H1 (cell line): ENCODE measurements around the gene OR52N2. TPM values are rescaled to one million over a fixed set of nuclear protein-coding genes. Genes with fewer than 3 reads are reported as not detected.

Experiments
- CTCF ChIA-PET: fragments of 300-600 bp; sonication (Branson Sonifier 250); formaldehyde crosslinking; loops from one replicate; lab custom pipeline; 2021; ENCODE audit not compliant: partially characterized antibody; lab: Charles Lee
- POLR2A ChIA-PET: fragments of 300-600 bp; sonication (Branson Sonifier 250); formaldehyde crosslinking; loops from one replicate; lab custom pipeline; 2021; ENCODE audit warnings: inconsistent platforms; ENCODE audit not compliant: partially characterized antibody; lab: Charles Lee
- DNase-seq, 2 experiments: peaks; one replicate each; pipeline versions ENCODE4 v3.0.0 to v3.0.0-alpha.2; 2010 to 2022; ENCODE audit warnings: low spot score in 2 of 2, low read depth in 1 of 2, mixed read lengths in 1 of 2
- FAIRE-seq: peaks from 2 replicates; lab custom pipeline; 2011; peaks lifted over from hg19 to GRCh38; lab: Jason Lieb, UNC
- H2AFZ ChIP-seq: 2 replicates; pipeline ENCODE4 v1.8.1; 2012; ENCODE audit warnings: low read length, inconsistent platforms
- H2AK5ac ChIP-seq: 2 replicates; pipeline ENCODE4 v1.6.1; 2013; ENCODE audit warnings: low read depth, low read length
- H2BK120ac ChIP-seq: replicated peaks from 2 replicates; pipeline ENCODE3; 2013; ENCODE audit warnings: low read depth, low read length, inconsistent platforms
- H2BK12ac ChIP-seq: 2 replicates; pipeline ENCODE4 v1.6.1; 2013; ENCODE audit warnings: low read depth, low read length
- H2BK15ac ChIP-seq: 2 replicates; pipeline ENCODE4 v1.6.1; 2013; ENCODE audit warnings: low read length
- H2BK20ac ChIP-seq: 2 replicates; pipeline ENCODE4 v1.6.1; 2013; ENCODE audit warnings: low read length
- H2BK5ac ChIP-seq: 2 replicates; pipeline ENCODE4 v1.6.1; 2013; ENCODE audit warnings: low read depth, low read length
- H3K14ac ChIP-seq: 2 replicates; pipeline ENCODE4 v1.6.1; 2013; ENCODE audit warnings: inconsistent platforms; ENCODE audit not compliant: insufficient read length
- H3K18ac ChIP-seq: 2 replicates; pipeline ENCODE4 v1.6.1; 2013; ENCODE audit warnings: low read length; ENCODE audit errors: extremely low read depth
- H3K23ac ChIP-seq: 2 replicates; pipeline ENCODE4 v1.6.1; 2013; ENCODE audit warnings: inconsistent platforms; ENCODE audit not compliant: insufficient read length
- H3K23me2 ChIP-seq: 2 replicates; pipeline ENCODE4 v1.6.1; 2013; ENCODE audit warnings: low read depth, low read length
- H3K27ac ChIP-seq: 2 replicates; pipeline ENCODE4 v1.6.1; 2011; ENCODE audit warnings: low read depth, low read length, inconsistent platforms
- H3K27me3 ChIP-seq, 4 experiments: replicated peaks in 1 of 4; 1 replicate in 1 of 4; 2 replicates in 3 of 4; pipeline versions ENCODE4 v1.6.1 to v1.8.1; 2011 to 2013; ENCODE audit warnings: low read length in 3 of 4, mild to moderate bottlenecking in 3 of 4, inconsistent platforms in 2 of 4, mixed read lengths in 2 of 4, moderate library complexity in 1 of 4; ENCODE audit not compliant: control insufficient read depth in 3 of 4, insufficient read depth in 3 of 4; ENCODE audit errors: extremely low read depth in 1 of 4
- H3K36me3 ChIP-seq, 4 experiments: 2 replicates each; pipeline versions ENCODE4 v1.6.1 to v1.8.1; 2011 to 2013; ENCODE audit warnings: mild to moderate bottlenecking in 4 of 4, low read length in 3 of 4, moderate library complexity in 2 of 4, control low read depth in 1 of 4, inconsistent platforms in 1 of 4; ENCODE audit not compliant: insufficient read depth in 4 of 4, control insufficient read depth in 2 of 4
- H3K4ac ChIP-seq: replicated peaks from 2 replicates; pipeline ENCODE3; 2013; ENCODE audit warnings: low read length, low read depth, mixed read lengths, inconsistent platforms; ENCODE audit not compliant: insufficient read length
- H3K4me1 ChIP-seq, 4 experiments: replicated peaks in 1 of 4; 1 replicate in 1 of 4; 2 replicates in 3 of 4; pipeline versions ENCODE4 v1.6.1 to v1.8.1; 2011 to 2013; ENCODE audit warnings: low read length in 3 of 4, inconsistent platforms in 2 of 4, mixed read lengths in 1 of 4; ENCODE audit not compliant: insufficient read depth in 4 of 4, control insufficient read depth in 3 of 4
- H3K4me2 ChIP-seq, 2 experiments: 2 replicates each; pipeline versions ENCODE4 v1.6.1 to v1.8.1; 2011 to 2013; ENCODE audit warnings: low read depth in 2 of 2, low read length in 2 of 2, control low read depth in 1 of 2, inconsistent platforms in 1 of 2, mild to moderate bottlenecking in 1 of 2; ENCODE audit not compliant: insufficient read depth in 1 of 2
- H3K4me3 ChIP-seq, 4 experiments: fragments of 200-600, 300-600 bp in 1 of 4; sonication (generic), shearing (Covaris generic), sonication (Bioruptor Twin) in 1 of 4; 2 replicates each; pipeline versions ENCODE4 v1.5.1 to v1.8.1; 2011 to 2016; ENCODE audit warnings: low read length in 4 of 4, low read depth in 3 of 4, control low read depth in 2 of 4, inconsistent platforms in 2 of 4, mild to moderate bottlenecking in 2 of 4, mixed read lengths in 1 of 4, moderate library complexity in 1 of 4; ENCODE audit not compliant: insufficient read depth in 2 of 4; ENCODE audit errors: extremely low read depth in 1 of 4
- H3K56ac ChIP-seq: replicated peaks from 2 replicates; pipeline ENCODE3; 2013; ENCODE audit warnings: low read depth, mild to moderate bottlenecking, mixed read lengths, low read length, inconsistent platforms; ENCODE audit not compliant: insufficient read length
- H3K79me1 ChIP-seq: 2 replicates; pipeline ENCODE4 v1.6.1; 2013; ENCODE audit warnings: low read depth, low read length, control low read depth
- H3K79me2 ChIP-seq, 2 experiments: 2 replicates each; pipeline versions ENCODE4 v1.6.1 to v1.8.1; 2012 to 2013; ENCODE audit warnings: low read length in 2 of 2, mild to moderate bottlenecking in 2 of 2, inconsistent platforms in 1 of 2; ENCODE audit not compliant: insufficient read depth in 2 of 2, control insufficient read depth in 1 of 2
- H3K9ac ChIP-seq, 4 experiments: replicated peaks in 1 of 4; 1 replicate in 1 of 4; 2 replicates in 3 of 4; pipeline versions ENCODE4 v1.6.1 to v1.8.1; 2011 to 2013; ENCODE audit warnings: low read depth in 3 of 4, low read length in 3 of 4, control low read depth in 2 of 4, mild to moderate bottlenecking in 2 of 4, moderate library complexity in 2 of 4, inconsistent platforms in 1 of 4; ENCODE audit errors: extremely low read depth in 1 of 4
- H3K9me3 ChIP-seq, 2 experiments: 2 replicates each; pipeline versions ENCODE4 v1.6.1 to v1.8.1; 2012 to 2013; ENCODE audit warnings: mild to moderate bottlenecking in 2 of 2, moderate library complexity in 2 of 2, control low read depth in 1 of 2, inconsistent platforms in 1 of 2, low read depth in 1 of 2, low read length in 1 of 2, mixed read lengths in 1 of 2; ENCODE audit not compliant: insufficient read depth in 2 of 2
- H4K20me1 ChIP-seq, 2 experiments: replicated peaks in 1 of 2; 2 replicates each; pipeline versions ENCODE3 to v1.8.1; 2011 to 2013; ENCODE audit warnings: inconsistent platforms in 2 of 2, low read length in 2 of 2, mild to moderate bottlenecking in 1 of 2; ENCODE audit not compliant: insufficient read depth in 2 of 2, control insufficient read depth in 1 of 2
- H4K5ac ChIP-seq: 2 replicates; pipeline ENCODE4 v1.6.1; 2013; ENCODE audit warnings: low read length, low read depth, mixed read lengths, inconsistent platforms; ENCODE audit not compliant: insufficient read length
- H4K8ac ChIP-seq: 2 replicates; pipeline ENCODE4 v1.8.0; 2013; ENCODE audit warnings: mild to moderate bottlenecking, moderate library complexity, low read length, inconsistent platforms; ENCODE audit not compliant: insufficient read depth; ENCODE audit errors: extremely low read depth
- H4K91ac ChIP-seq: replicated peaks from 2 replicates; pipeline ENCODE3; 2013; ENCODE audit warnings: low read length, mixed read lengths, inconsistent platforms; ENCODE audit not compliant: insufficient read length
- CHD1 ChIP-seq: IDR thresholded peaks from 2 replicates; pipeline ENCODE4 v1.6.1; 2012; ENCODE audit warnings: low read depth, low read length, improper control_type of control experiment
- polyA plus RNA-seq, 7 experiments: library from polyadenylated mRNA; depleted of rRNA in 3 of 7; stranded (reverse) in 5 of 7; unstranded in 2 of 7; fragments of >200 nt in 5 of 7; fragments of 200-250 nt in 2 of 7; gene quantifications; 1 replicate in 5 of 7; 2 replicates in 1 of 7; 4 replicates in 1 of 7; pipeline versions ENCODE4 v1.2.1 to v1.2.3, GENCODE V29; 2011 to 2013; ENCODE audit warnings: missing spikeins in 2 of 7, mixed read lengths in 2 of 7
- total RNA-seq: library from RNA; stranded (reverse); fragmentation: NEBNext Ultra II Directional; extraction: Animal tissue kit (Norgen Biotek cat#: 25700); gene quantifications from 2 replicates; pipeline ENCODE4 v1.2.1, GENCODE V29; 2021

Gene OR52N2
- total and polyA plus RNA-seq, 2 of the 8 experiments (the other 6 are each of a cell fraction or from before 2014, with no cell fraction given): 0.39 to 4.8 TPM

- no peak overlapping the region for H2BK120ac ChIP-seq
- H3K4me2 ChIP-seq: no peak overlapping the region
- POLR2A ChIA-PET: no interaction called here
- H4K20me1 ChIP-seq: no peaks in the 10 kb centered on the region
- DNase-seq: no peak
- no peak overlapping the region for H3K4me3 ChIP-seq
- no peak overlapping the region for H4K8ac ChIP-seq
- FAIRE-seq: no peak
- H3K23ac ChIP-seq: no peak overlapping the region
- no peaks in the 10 kb centered on the region for H3K79me2 ChIP-seq
- no peak overlapping the region for H2BK5ac ChIP-seq
- H2BK15ac ChIP-seq: no peak overlapping the region
- 0 out of 4 replicates have a peak, but pooled peaks cover 0 to 3% of the 10 kb centered on the region in 2 experiments for H3K9me3 ChIP-seq
- no peaks in the 10 kb centered on the region for H3K27me3 ChIP-seq
- H3K56ac ChIP-seq: no peak overlapping the region
- H3K4me1 ChIP-seq: no peaks in the 10 kb centered on the region
- H3K79me1 ChIP-seq: no peaks in the 10 kb centered on the region
- no peak for TF ChIP-seq CHD1
- no peak overlapping the region for H3K18ac ChIP-seq
- H2AFZ ChIP-seq: no peak overlapping the region
- H3K9ac ChIP-seq: no peak overlapping the region
- H3K14ac ChIP-seq: no peak overlapping the region
- no peak overlapping the region for H2AK5ac ChIP-seq
- no peak overlapping the region for H2BK12ac ChIP-seq
- no peaks in the 10 kb centered on the region for H3K23me2 ChIP-seq
- no peak overlapping the region for H4K5ac ChIP-seq
- no peak overlapping the region for H3K27ac ChIP-seq
- H3K4ac ChIP-seq: no peak overlapping the region
- no peaks in the 10 kb centered on the region for H3K36me3 ChIP-seq
- H2BK20ac ChIP-seq: no peak overlapping the region
- H4K91ac ChIP-seq: no peak overlapping the region
- CTCF ChIA-PET: no interaction called here
Observed at GRCh38 chr11:5847711-5848110, 39.0 kb downstream of the OR52N2 start.
